ENCODE data around the gene FARP1. TPM values are rescaled to one million over a fixed set of nuclear protein-coding genes. Genes with fewer than 3 reads are reported as not detected.

The FARP1 gene
- total and polyA plus RNA-seq, 2 of the 8 experiments (the other 6 are each of a cell fraction or from before 2014, with no cell fraction given), result 24.7 to 104 TPM

DNA sequence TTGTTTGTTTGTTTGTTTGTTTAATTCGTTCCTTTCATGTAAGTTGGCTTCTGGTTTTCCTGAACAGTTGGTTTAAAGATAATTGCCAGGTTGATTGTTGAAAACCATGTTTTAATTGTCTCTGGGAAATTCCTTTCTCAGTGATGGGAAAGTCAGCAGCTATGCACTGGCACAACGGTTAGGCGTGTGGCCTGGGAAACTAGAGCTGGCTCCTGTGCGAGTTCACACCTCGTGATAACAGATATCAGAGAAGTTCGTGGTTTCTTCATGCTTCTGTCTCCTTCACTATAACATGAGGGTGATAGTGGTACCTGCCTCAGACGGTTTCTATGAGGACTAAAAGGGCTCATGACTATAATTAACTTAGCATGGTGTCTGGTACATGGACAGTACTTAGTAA lies 280.5 kb downstream of the FARP1 start (continued):
- TF ChIP-seq CHD7 (IDR thresholded peaks at IDR 0.05; ENCODE audit: insufficient replicate concordance, low read length) (no peak), TCF12 (IDR thresholded peaks at IDR 0.05; ENCODE audit: low read depth, low read length) (no peak), TAF7 (optimal IDR thresholded peaks at IDR 0.05; ENCODE audit: borderline replicate concordance, low read depth, low read length) (no peak), BRCA1 (IDR thresholded peaks at IDR 0.05; ENCODE audit: low read depth, low read length) (no peak), NANOG (IDR thresholded peaks at IDR 0.05; ENCODE audit: insufficient read depth, low read depth, low read length, poor library complexity, severe bottlenecking) (no peak), POLR2A (IDR thresholded peaks at IDR 0.05; ENCODE audit: control extremely low read depth in 1 of 2, low read depth in 2 of 2, low read length in 2 of 2) (no peak), SIRT6 (IDR thresholded peaks at IDR 0.05; ENCODE audit: low read length) (no peak), SP1 (IDR thresholded peaks at IDR 0.05; ENCODE audit: low read depth, low read length) (no peak), MAFK (IDR thresholded peaks at IDR 0.05; ENCODE audit: low read depth, low read length) (no peak), TBP (IDR thresholded peaks at IDR 0.05; ENCODE audit: low read depth, low read length) (no peak), CHD2 (IDR thresholded peaks at IDR 0.05; ENCODE audit: low read length) (no peak)
- TF ChIP-seq, protein P1, sequence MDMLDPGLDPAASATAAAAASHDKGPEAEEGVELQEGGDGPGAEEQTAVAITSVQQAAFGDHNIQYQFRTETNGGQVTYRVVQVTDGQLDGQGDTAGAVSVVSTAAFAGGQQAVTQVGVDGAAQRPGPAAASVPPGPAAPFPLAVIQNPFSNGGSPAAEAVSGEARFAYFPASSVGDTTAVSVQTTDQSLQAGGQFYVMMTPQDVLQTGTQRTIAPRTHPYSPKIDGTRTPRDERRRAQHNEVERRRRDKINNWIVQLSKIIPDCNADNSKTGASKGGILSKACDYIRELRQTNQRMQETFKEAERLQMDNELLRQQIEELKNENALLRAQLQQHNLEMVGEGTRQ (IDR thresholded peaks at IDR 0.05; ENCODE audit: low read length), result no peak

Measured in H1 (cell line).